Activated CD4-positive, CD25-positive, alpha-beta regulatory T cell treated with anti-CD3 and anti-CD28 coated beads, Interleukin-2, amount 50 U/mL, for 16 hours (primary cell): ENCODE measurements around the gene SCML1.

Experiments used
- DNase-seq: peaks from one replicate; pipeline ENCODE4 v3.0.0-alpha.2; 2020; ENCODE audit warnings: low read depth, low spot score

The SCML1 gene

GRCh38 chrX:17736856-17737709, at the start of gene SCML1:
Gene SCML1 (plus strand): TSS chrX:17737493. CDS start chrX:17744187, 6,694 bp downstream.
- peak; percentile 54 for DNase-seq

- DNase-seq = no peak
These were observed 49.6 kb upstream of the SCML1 start for GRCh38 chrX:17687648-17688047.

GRCh38 chrX:17689971-17690409, 47.3 kb upstream of the SCML1 start:
- no peak for DNase-seq

GRCh38 chrX:17692709-17693346, 44.5 kb upstream of the SCML1 start:
- DNase-seq = no peak

- DNase-seq = no peak
These were observed 40.1 kb upstream of the SCML1 start for GRCh38 chrX:17697191-17697590.

GRCh38 chrX:17700976-17701375, 36.3 kb upstream of the SCML1 start:
- DNase-seq = no peak

GRCh38 chrX:17703201-17703600, 34.1 kb upstream of the SCML1 start:
- DNase-seq = no peak

- no peak for DNase-seq
These were observed 32.1 kb upstream of the SCML1 start for GRCh38 chrX:17705211-17705610.

- DNase-seq = no peak
These were observed 30.6 kb upstream of the SCML1 start for GRCh38 chrX:17706676-17707075.

GRCh38 chrX:17707731-17708130, 29.6 kb upstream of the SCML1 start:
- no peak for DNase-seq

- no peak for DNase-seq
These were observed 26.4 kb upstream of the SCML1 start for GRCh38 chrX:17710871-17711301.

GRCh38 chrX:17713288-17713687, 24.0 kb upstream of the SCML1 start:
- no peak for DNase-seq

GRCh38 chrX:17718649-17719165, 18.6 kb upstream of the SCML1 start:
- DNase-seq = no peak

GRCh38 chrX:17719711-17720110, 17.6 kb upstream of the SCML1 start:
- DNase-seq = no peak

- DNase-seq = no peak
These were observed 15.6 kb upstream of the SCML1 start for GRCh38 chrX:17721715-17722114.

- no peak for DNase-seq
These were observed 12.1 kb upstream of the SCML1 start for GRCh38 chrX:17725181-17725580.

GRCh38 chrX:17732138-17732783, 5.0 kb upstream of the SCML1 start:
- no peak for DNase-seq

GRCh38 chrX:17735406-17735805, 1.9 kb upstream of the SCML1 start:
- DNase-seq = no peak

- no peak for DNase-seq
These were observed 826 bp upstream of the SCML1 start for GRCh38 chrX:17736478-17736855.

- no peak for DNase-seq
These were observed 355 bp downstream of the SCML1 start for GRCh38 chrX:17737710-17737985.

- DNase-seq = no peak
These were observed 857 bp downstream of the SCML1 start for GRCh38 chrX:17737986-17738713.
